Limb (tissue), 2 donors: ENCODE data around the gene RBMS1.
"Not testable (repeated sequence)": the region's sequence is repeated elsewhere in the genome, so short reads cannot be mapped to it uniquely, and the experiment has no call there.

Experiments
- DNase-seq, 2 donors: peaks; one replicate each; pipeline ENCODE4 v3.0.0-alpha.2; 2016; ENCODE audit errors: extremely low spot score in 2 of 2

Gene RBMS1

DNA sequence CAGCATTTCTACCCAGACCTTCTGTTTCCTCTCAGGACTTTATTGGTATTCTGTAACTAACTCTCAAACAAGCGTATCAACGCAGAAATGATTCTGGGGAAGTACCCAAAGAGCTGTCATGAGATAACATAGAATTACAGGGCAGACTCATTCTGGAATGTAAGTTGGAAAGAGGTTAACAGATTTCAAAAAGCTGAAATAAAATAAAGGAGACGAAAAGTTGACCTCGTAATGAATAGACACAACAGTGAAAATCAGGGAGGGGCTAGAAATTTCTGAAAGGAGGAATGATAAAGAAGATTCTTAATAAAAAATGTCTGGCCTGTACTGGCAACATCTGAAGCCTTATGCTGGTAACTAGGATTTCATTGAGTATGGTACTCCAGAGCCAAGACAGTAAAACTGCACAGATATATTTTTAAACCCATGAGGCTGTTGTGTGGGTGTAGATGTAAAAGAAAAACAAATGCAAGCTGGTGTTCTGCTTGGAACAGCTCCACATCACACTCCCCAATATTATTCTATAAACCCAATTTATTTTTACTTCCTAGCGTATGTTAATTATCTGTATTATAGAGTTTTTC, 23.9 kb downstream of the RBMS1 start:
- DNase-seq: no peak

- DNase-seq: no peak
These were observed 24.4 kb downstream of the RBMS1 start for GRCh38 chr2:160469164-160469563.

DNA sequence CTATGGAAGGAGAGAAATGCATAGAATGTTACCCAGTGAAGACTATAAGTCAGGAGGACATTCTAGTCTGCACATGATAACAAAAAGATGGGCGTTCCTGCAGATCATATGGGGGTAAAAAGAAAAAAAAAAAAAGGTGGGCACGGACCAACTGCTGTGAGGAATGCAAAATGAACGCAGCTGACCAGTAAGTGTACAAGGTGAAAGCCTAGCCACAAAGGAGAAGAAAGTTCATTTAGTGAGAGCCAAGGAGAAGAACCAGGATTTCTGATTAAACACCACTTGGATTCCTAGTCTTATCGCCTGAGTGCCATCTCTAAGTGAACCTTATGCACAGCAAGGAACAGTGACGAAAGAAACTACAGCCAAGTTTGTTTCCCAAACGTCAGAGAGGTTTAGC, 26.5 kb downstream of the RBMS1 start:
- DNase-seq: no peak

DNA sequence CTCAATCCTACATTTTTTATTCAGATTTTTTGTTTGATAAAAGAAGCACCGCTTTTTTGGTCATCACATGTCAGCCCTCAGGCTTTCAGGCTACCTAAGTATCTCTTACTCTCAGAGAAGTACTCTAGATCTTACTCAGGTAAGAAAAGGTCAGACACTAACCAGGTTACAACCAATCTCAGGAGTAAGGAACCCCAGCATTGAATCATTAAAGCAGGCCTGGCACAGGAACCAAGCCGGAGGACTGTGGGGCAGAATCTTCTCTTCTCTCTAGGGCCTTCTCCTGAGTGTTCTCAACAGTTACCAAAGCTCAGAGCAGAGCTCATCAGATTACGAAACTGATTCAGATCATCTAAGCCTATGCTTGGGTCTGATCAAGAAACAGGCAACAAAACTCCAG, 28.2 kb downstream of the RBMS1 start:
- no peak for DNase-seq

DNA sequence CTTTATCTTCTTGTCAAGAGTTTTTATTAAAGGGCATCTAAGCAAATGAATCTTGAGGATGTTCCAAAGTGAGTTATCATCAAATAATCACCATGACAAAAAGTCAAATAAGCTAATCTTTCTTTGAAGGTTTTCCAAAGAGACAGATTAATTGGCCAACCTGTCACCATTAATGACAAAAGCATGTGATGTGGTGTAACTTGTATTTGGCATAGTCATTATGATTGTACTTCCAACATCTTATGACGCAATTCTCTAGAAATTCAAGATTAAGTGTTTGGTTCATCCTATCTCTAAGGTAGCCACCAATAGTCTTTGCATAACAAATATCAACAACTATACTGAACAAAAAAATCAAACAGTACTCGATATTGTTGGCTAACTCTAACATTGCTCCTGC, 28.6 kb downstream of the RBMS1 start:
- no peak for DNase-seq

DNA sequence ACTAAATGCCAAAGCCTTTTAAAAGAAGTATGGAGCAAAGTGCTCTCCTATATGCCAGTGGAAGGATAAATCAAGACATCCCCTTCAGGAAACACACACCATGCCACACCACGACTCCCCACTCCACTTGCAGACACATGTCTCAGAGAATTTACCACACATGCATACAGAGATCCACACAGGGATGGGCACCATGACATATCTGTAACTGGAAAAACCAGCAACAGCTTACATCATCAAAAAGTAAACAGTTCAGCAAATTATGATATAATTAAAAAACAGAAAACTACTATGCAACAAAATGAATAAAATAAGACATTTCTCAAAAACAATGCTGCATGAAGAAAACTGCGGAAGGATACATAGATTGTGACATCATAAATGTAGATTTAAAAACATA, 29.6 kb downstream of the RBMS1 start:
- no peak for DNase-seq

DNA sequence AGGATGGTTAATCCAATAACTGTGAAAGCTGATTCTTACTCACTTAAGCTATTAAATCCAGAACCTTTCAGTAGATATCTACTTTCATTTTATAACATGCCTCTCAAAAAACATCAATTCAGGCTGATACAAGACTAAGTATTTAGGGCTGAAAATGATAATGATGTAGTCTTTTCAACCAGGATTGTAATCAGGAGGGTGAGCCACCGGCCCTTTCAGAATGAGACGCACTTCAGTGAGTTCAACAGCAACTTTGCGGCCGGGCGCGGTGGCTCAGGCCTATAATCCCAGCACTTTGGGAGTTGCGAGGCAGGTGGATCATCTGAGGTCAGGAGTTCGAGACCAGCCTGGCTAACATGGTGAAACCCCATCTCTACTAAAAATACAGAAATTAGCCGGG, 30.4 kb downstream of the RBMS1 start:
- no peak for DNase-seq

GRCh38 chr2:160460333-160460731, 33.3 kb downstream of the RBMS1 start:
- no peak for DNase-seq

GRCh38 chr2:160459538-160460332, 33.9 kb downstream of the RBMS1 start:
- no peak for DNase-seq

GRCh38 chr2:160458718-160459453, 34.7 kb downstream of the RBMS1 start:
- DNase-seq: no peak

DNA sequence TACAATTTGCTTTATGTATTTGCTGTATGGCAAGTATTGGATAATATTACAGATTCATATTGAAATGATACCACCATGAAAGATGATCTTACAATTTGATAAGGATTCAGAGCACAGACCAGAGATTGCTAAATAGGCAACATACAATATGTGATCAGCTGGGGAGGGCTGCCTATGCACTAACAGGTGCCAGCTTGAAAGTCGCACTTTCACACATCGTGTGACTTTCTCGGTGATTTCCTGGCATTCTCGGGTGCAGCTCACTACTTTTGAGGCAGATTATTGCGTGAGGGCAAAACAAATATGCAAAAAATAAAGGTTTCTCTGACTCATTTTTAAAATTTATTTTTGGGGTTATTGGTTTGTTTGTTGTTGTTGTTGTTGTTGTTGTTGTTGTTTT, 36.0 kb downstream of the RBMS1 start:
- no peak for DNase-seq

DNA sequence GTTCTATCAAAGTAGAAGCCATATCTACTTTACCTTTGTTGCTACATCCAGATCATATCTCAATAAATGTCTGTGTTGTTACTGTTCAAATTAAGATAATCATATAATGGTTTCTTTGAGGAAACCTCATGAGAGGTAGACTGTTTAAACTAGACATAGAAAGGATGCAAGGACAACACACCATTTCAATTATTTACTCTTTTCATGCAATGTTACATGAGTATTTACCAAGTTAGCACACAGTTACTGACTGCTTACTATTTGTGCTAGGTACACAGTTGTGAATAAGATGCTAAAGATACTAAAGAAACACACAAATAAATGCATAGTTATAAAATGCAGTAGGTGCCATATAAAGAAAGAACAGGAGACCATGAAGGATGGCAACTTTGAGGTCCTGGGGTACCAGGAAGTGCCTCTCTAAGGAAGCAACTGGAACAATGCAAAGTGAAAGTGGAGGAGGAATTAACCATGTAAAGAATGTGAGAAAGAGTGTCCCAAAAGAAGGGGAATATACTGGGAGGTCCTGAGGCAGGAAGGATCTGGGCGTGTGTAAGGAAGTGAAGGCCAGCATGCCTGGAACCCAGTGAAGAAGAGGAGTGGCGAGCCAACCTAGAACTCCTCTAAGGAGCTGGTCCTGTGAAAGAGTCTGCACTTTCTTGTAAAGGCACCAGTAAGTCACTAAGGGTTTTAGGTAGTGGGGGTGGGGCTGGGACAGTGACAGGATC, 39.4 kb downstream of the RBMS1 start:
- DNase-seq: no peak

DNA sequence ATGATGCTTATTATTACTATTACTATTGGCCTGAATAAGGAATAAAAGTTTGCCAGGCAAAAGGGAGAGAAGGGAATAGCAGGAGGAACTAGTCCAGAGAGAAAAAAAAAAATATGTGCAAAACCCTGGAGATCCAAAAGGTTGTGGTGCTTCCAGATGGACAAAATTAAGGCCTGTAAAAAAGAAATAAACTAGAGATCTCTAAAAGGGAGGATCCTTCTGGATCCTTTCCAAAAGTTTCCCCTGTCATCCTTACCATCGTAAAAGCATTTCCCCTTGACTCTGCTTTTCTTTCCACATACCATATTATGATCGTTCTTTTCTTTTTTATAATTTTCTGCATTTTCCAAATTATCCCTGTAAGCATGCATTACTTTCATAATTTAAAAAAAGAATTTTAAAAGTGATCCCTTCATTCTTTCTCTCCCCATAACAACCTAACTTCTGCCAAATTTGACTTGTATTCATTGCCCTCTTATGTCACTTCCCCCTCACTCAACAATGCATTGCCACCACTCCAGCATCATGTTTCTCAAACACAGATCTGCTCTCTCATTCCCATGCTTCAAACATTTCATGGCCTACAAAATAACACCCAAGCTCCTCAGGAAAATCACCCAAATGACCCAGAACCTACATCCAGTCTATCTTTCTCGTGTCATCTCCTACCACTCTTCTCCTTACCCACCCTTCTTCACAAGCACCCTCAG, 40.3 kb downstream of the RBMS1 start:
- no peak for DNase-seq

GRCh38 chr2:160450486-160450885, 43.1 kb downstream of the RBMS1 start:
- no peak for DNase-seq

GRCh38 chr2:160448821-160449220, 44.8 kb downstream of the RBMS1 start:
- not testable (repeated sequence) for DNase-seq

- DNase-seq: no peak
These were observed 47.9 kb downstream of the RBMS1 start for GRCh38 chr2:160445673-160446072.

- no peak for DNase-seq
These were observed 51.0 kb downstream of the RBMS1 start for GRCh38 chr2:160442603-160443002.

GRCh38 chr2:160440888-160441287, 52.7 kb downstream of the RBMS1 start:
- DNase-seq: no peak

GRCh38 chr2:160439038-160439437, 54.6 kb downstream of the RBMS1 start:
- not testable (repeated sequence) for DNase-seq

GRCh38 chr2:160437273-160437672, 56.3 kb downstream of the RBMS1 start:
- DNase-seq: no peak

DNA sequence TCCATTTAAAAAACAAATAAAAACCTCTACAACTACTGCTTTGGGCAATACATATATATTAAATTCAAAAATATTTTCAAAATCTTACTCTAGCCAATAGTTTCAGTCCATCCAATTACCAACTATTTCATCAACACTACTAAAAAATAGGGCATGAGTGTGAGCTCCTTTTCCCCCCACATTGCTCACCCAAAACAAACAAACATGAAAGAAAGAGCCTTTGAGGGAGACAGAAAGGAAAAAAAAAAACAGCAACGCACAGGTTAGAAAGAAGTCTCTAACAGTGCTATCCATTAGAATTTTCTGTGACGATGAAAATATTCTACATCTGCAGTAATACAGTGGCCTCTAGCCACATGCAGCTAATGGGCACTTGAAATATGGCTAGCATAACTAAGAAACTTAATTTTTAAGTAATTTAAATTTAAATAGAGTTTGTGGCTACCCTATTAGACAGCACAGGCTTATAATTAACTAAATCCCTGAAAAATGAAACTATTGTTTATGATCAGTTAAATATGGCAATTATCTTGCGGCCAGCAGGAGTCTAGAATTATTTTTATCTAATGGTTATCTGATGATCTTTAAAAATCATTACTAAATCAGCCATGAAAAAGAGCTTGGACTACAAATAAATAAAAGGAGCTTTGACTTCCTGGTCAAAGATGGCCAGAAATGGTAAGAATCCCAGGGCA, 59.2 kb downstream of the RBMS1 start:
- no peak for DNase-seq
